HCT116 (cell line): Measurements from ENCODE around the gene HOXA7. TPM values are rescaled to one million over a fixed set of nuclear protein-coding genes. Genes with fewer than 3 reads are reported as not detected.

Experiments used
- ATAC-seq: fragments of 200-7000 bp; cut with Tn5 transposase; 2 replicates; pipeline ENCODE4 v1.9.1; 2020; ENCODE audit warnings: mild to moderate bottlenecking, moderate library complexity
- BruUV-seq: library from RNA; stranded (reverse); fragments of 400-500 nt; replicated peaks from 2 replicates; lab custom pipeline; 2021; lab: Mats Ljungman, UMichigan
- CTCF ChIA-PET: fragments of 300-600 bp; sonication (Branson Sonifier 250); formaldehyde crosslinking; loops from one replicate; lab custom pipeline; 2021; ENCODE audit warnings: antibody characterized with exemption; lab: Charles Lee
- POLR2A ChIA-PET: fragments of 300-600, 350-600 bp; sonication (Branson Sonifier 250); formaldehyde crosslinking; loops from one replicate; lab custom pipeline; 2021; ENCODE audit warnings: antibody characterized with exemption; lab: Charles Lee
- RAD21 ChIA-PET, 2 experiments: fragments of 300-600 bp; sonication (Branson Sonifier 250); formaldehyde crosslinking; loops; one replicate each; lab custom pipeline; 2023; ENCODE audit warnings: low total read pairs in 2 of 2; ENCODE audit not compliant: uncharacterized antibody in 2 of 2, unreplicated experiment in 2 of 2, low non-redundant PET in 1 of 2; lab: Charles Lee
- DNase-seq: peaks from one replicate; pipeline ENCODE4 v3.0.0-alpha.2; 2010; ENCODE audit warnings: low read depth, low spot score
- H2AFZ ChIP-seq: fragments of 200-600 bp; shearing (Covaris generic), sonication (generic); 2 replicates; pipeline ENCODE4 v1.6.1; 2017; ENCODE audit warnings: low read depth, mixed run types, mixed read lengths, antibody characterized with exemption, low read length; ENCODE audit not compliant: poor library complexity, severe bottlenecking
- H3K27ac ChIP-seq: 2 replicates; pipeline ENCODE4 v1.5.1; 2012; ENCODE audit warnings: low read depth, low read length
- H3K27me3 ChIP-seq: fragments of 200-600 bp; sonication (generic); 2 replicates; pipeline ENCODE4 v1.6.1; 2016; ENCODE audit warnings: mixed run types, low read length, mixed read lengths; ENCODE audit not compliant: insufficient read depth
- H3K36me3 ChIP-seq, 2 experiments: fragments of 200-500 bp in 1 of 2; fragments of 200-600 bp in 1 of 2; sonication (Bioruptor generic) in 1 of 2; sonication (generic) in 1 of 2; 2 replicates each; pipeline versions ENCODE4 v1.5.1 to v1.6.1; 2014 to 2016; ENCODE audit warnings: low read length in 2 of 2, inconsistent platforms in 1 of 2, mixed read lengths in 1 of 2, mixed run types in 1 of 2; ENCODE audit not compliant: insufficient read depth in 2 of 2, control insufficient read depth in 1 of 2
- H3K4me1 ChIP-seq, 2 experiments: fragments of 200-600 bp in 1 of 2; sonication (generic) in 1 of 2; 2 replicates each; pipeline versions ENCODE4 v1.5.1 to v1.6.1; 2012 to 2017; ENCODE audit warnings: low read length in 2 of 2, inconsistent platforms in 1 of 2, mild to moderate bottlenecking in 1 of 2, mixed read lengths in 1 of 2, mixed run types in 1 of 2, moderate library complexity in 1 of 2; ENCODE audit not compliant: insufficient read depth in 2 of 2, control insufficient read depth in 1 of 2
- H3K4me2 ChIP-seq: fragments of 200-600 bp; sonication (generic); 2 replicates; pipeline ENCODE4 v1.6.1; 2017; ENCODE audit warnings: mixed run types, low read length, mixed read lengths
- H3K4me3 ChIP-seq, 2 experiments: fragments of 200-600 bp in 1 of 2; sonication (generic) in 1 of 2; replicated peaks in 1 of 2; 2 replicates each; pipeline ENCODE4 v1.5.1; 2011 to 2016; ENCODE audit warnings: low read length in 2 of 2, control low read depth in 1 of 2, low read depth in 1 of 2, mild to moderate bottlenecking in 1 of 2, mixed read lengths in 1 of 2, mixed run types in 1 of 2
- H3K79me2 ChIP-seq: fragments of 200-600 bp; sonication (generic); 2 replicates; pipeline ENCODE4 v1.6.1; 2017; ENCODE audit warnings: mild to moderate bottlenecking, mixed run types, low read length, moderate library complexity, mixed read lengths; ENCODE audit not compliant: insufficient read depth
- H3K9ac ChIP-seq: fragments of 200-600 bp; sonication (generic); 2 replicates; pipeline ENCODE4 v1.6.1; 2016; ENCODE audit warnings: low read length, mixed read lengths
- H3K9me2 ChIP-seq: fragments of 200-600 bp; sonication (generic), shearing (Covaris generic); 2 replicates; pipeline ENCODE4 v1.6.1; 2017; ENCODE audit warnings: mixed run types, mild to moderate bottlenecking, moderate library complexity; ENCODE audit not compliant: insufficient read depth
- H3K9me3 ChIP-seq, 2 experiments: fragments of 200-500 bp in 1 of 2; fragments of 200-600 bp in 1 of 2; sonication (Bioruptor generic) in 1 of 2; sonication (generic) in 1 of 2; 2 replicates each; pipeline ENCODE4 v1.6.1; 2014 to 2017; ENCODE audit warnings: low read length in 2 of 2, mixed read lengths in 2 of 2, inconsistent platforms in 1 of 2, low read depth in 1 of 2, mild to moderate bottlenecking in 1 of 2, mixed run types in 1 of 2, moderate library complexity in 1 of 2; ENCODE audit not compliant: control insufficient read depth in 1 of 2, insufficient read depth in 1 of 2
- H4K20me1 ChIP-seq: fragments of 200-600 bp; sonication (generic), shearing (Covaris generic); 2 replicates; pipeline ENCODE4 v1.6.1; 2017; ENCODE audit warnings: mixed run types, mild to moderate bottlenecking, moderate library complexity; ENCODE audit not compliant: insufficient read depth
- CBX3 ChIP-seq: IDR thresholded peaks from 2 replicates; pipeline ENCODE4 v1.6.1; 2012; ENCODE audit warnings: low read depth
- CEBPB ChIP-seq: IDR thresholded peaks from 2 replicates; pipeline ENCODE4 v1.6.1; 2012; ENCODE audit warnings: low read depth
- CTCF ChIP-seq, 3 experiments: fragments of 200-600 bp in 1 of 3; sonication (generic) in 1 of 3; IDR thresholded peaks in 2 of 3; conservative IDR thresholded peaks in 1 of 3; 2 replicates each; pipeline ENCODE4 v1.5.1; 2012 to 2017; ENCODE audit warnings: low read depth in 2 of 3, low read length in 2 of 3, antibody characterized with exemption in 1 of 3, borderline replicate concordance in 1 of 3, control low read depth in 1 of 3, mild to moderate bottlenecking in 1 of 3, mixed read lengths in 1 of 3, mixed run types in 1 of 3, moderate library complexity in 1 of 3; ENCODE audit not compliant: insufficient read depth in 1 of 3
- ELF1 ChIP-seq: IDR thresholded peaks from 2 replicates; pipeline ENCODE4 v1.6.1; 2012; ENCODE audit warnings: low read depth, borderline replicate concordance
- EZH2phosphoT487 ChIP-seq: fragments of 200-600 bp; IDR thresholded peaks from 2 replicates; pipeline ENCODE4 v1.6.1; 2018; ENCODE audit warnings: antibody characterized with exemption, borderline replicate concordance
- FOSL1 ChIP-seq: IDR thresholded peaks from 2 replicates; pipeline ENCODE4 v1.6.1; 2012; ENCODE audit warnings: low read depth
- JUND ChIP-seq: IDR thresholded peaks from 2 replicates; pipeline ENCODE4 v1.6.1; 2012
- MAX ChIP-seq: IDR thresholded peaks from 2 replicates; pipeline ENCODE4 v1.6.1; 2012
- POLR2A ChIP-seq: IDR thresholded peaks from 2 replicates; pipeline ENCODE4 v1.7.0; 2011; ENCODE audit warnings: borderline replicate concordance; ENCODE audit not compliant: insufficient read depth, insufficient read length; ENCODE audit errors: extremely low read depth
- POLR2AphosphoS5 ChIP-seq: IDR thresholded peaks from 2 replicates; pipeline ENCODE4 v1.6.1; 2011; ENCODE audit warnings: mild to moderate bottlenecking, low read depth, low read length, moderate library complexity
- RAD21 ChIP-seq: IDR thresholded peaks from 2 replicates; pipeline ENCODE4 v1.6.1; 2012; ENCODE audit warnings: low read depth, mild to moderate bottlenecking
- REST ChIP-seq: IDR thresholded peaks from 2 replicates; pipeline ENCODE4 v1.6.1; 2012; ENCODE audit warnings: low read depth
- SIN3A ChIP-seq: IDR thresholded peaks from 2 replicates; pipeline ENCODE4 v1.6.1; 2012; ENCODE audit warnings: low read depth
- SRF ChIP-seq: IDR thresholded peaks from 2 replicates; pipeline ENCODE4 v1.6.1; 2012; ENCODE audit warnings: low read depth
- TCF7L2 ChIP-seq: IDR thresholded peaks from 2 replicates; pipeline ENCODE4 v1.7.0; 2011; ENCODE audit warnings: borderline replicate concordance, inconsistent platforms; ENCODE audit not compliant: insufficient read depth, insufficient read length; ENCODE audit errors: extremely low read depth
- YY1 ChIP-seq: IDR thresholded peaks from 2 replicates; pipeline ENCODE4 v1.6.1; 2011; ENCODE audit warnings: low read length, low read depth, moderate library complexity, mild to moderate bottlenecking; ENCODE audit not compliant: insufficient replicate concordance; ENCODE audit errors: extremely low read depth
- ZBTB33 ChIP-seq: IDR thresholded peaks from 2 replicates; pipeline ENCODE4 v1.6.1; 2011; ENCODE audit warnings: mild to moderate bottlenecking, low read length, moderate library complexity; ENCODE audit not compliant: insufficient replicate concordance; ENCODE audit errors: extremely low read depth
- ZFX ChIP-seq: fragments of 450-650 bp; IDR thresholded peaks from 2 replicates; pipeline ENCODE4 v1.6.1; 2017
- ZNF274 ChIP-seq: fragments of 200-500 bp; sonication (Bioruptor generic); IDR thresholded peaks from 2 replicates; pipeline ENCODE4 v1.6.1; 2014; ENCODE audit warnings: mild to moderate bottlenecking, low read depth, low read length, inconsistent platforms
- intact Hi-C: fragments of 100-400 bp; cut with micrococcal nuclease; formaldehyde crosslinking; loops from 2 replicates; pipeline ENCODE4 v1.10.0; 2022
- total RNA-seq: library from RNA; stranded (reverse); gene quantifications from one replicate; pipeline ENCODE4 v1.2.1, GENCODE V29; 2021; ENCODE audit not compliant: unreplicated experiment

HOXA7 gene
- total RNA-seq, 1 experiment from 2014 or later: 15.0 TPM

GRCh38 chr7:27197137-27198042 is 40.9 kb upstream of the HOXA7 start:
- H3K4me2 ChIP-seq: no peak overlapping the region
- intact Hi-C loops: loop anchor here (2.0 to 10.0 kb wide), 5 partner anchors 407 to 1427 kb away; partner anchors contain the start of gene TAX1BP1
- no peak overlapping the region for H3K4me3 ChIP-seq
- no peaks in the 10 kb centered on the region for H3K36me3 ChIP-seq
- H3K9ac ChIP-seq: no peak overlapping the region
- no peak overlapping the region for H3K27ac ChIP-seq
- DNase-seq: no peak
- H2AFZ ChIP-seq: no peak overlapping the region
- RAD21 ChIA-PET: no interaction called here
- H3K27me3 ChIP-seq: no peaks in the 10 kb centered on the region
- H3K9me3 ChIP-seq: no peaks in the 10 kb centered on the region
- H4K20me1 ChIP-seq: no peaks in the 10 kb centered on the region
- ATAC-seq: no peak
- BruUV-seq: TSS peak; percentile 41
- CTCF ChIA-PET: interaction anchor here (1.0 to 2.6 kb wide), 3 partner anchors 18 to 822 kb away, joined by 3 to 11 read pairs (median 3); no protein-coding TSS in a partner anchor
- peaks cover 0 to 24% of the 10 kb centered on the region in 2 experiments; a peak in 3 of 4 replicates for H3K4me1 ChIP-seq
- no peak for TF ChIP-seq CEBPB
- TF ChIP-seq MAX: no peak
- no peak for TF ChIP-seq CTCF (IDR thresholded peaks at IDR 0.05 in 2 of 3, conservative IDR thresholded peaks at IDR 0.05 in 1 of 3; ENCODE audit: borderline replicate concordance in 1 of 3, insufficient read depth in 1 of 3, low read depth in 2 of 3, low read length in 2 of 3)
- no peak for TF ChIP-seq RAD21
- TF ChIP-seq TCF7L2: no peak
- no peak for TF ChIP-seq SIN3A
- TF ChIP-seq ZFX: no peak
- no peak for TF ChIP-seq FOSL1
- TF ChIP-seq REST: no peak
- TF ChIP-seq ELF1: no peak
- TF ChIP-seq POLR2AphosphoS5: no peak
- TF ChIP-seq SRF: no peak
- TF ChIP-seq CBX3: no peak
- no peak for TF ChIP-seq JUND
- TF ChIP-seq EZH2phosphoT487: no peak
- TF ChIP-seq ZNF274: no peak
- no peak for TF ChIP-seq ZBTB33
- no peak for TF ChIP-seq YY1
- TF ChIP-seq POLR2A: no peak
- no peaks in the 10 kb centered on the region for H3K79me2 ChIP-seq
- POLR2A ChIA-PET: no interaction called here
- no peaks in the 10 kb centered on the region for H3K9me2 ChIP-seq
